ENCODE results near the gene LILRB3. TPM values are rescaled to one million over a fixed set of nuclear protein-coding genes. Genes with fewer than 3 reads are reported as not detected.
"Not testable (repeated sequence)": the region's sequence is repeated elsewhere in the genome, so short reads cannot be mapped to it uniquely, and the experiment has no call there.

Gene LILRB3
- polyA plus RNA-seq, 1 experiment = not detected

- no peaks in the 10 kb centered on the region for H3K9me3 ChIP-seq (ENCODE audit: control insufficient read depth, insufficient read depth, low read length)
- no peak for DNase-seq (ENCODE audit: low read depth, low spot score)
- ChIA-PET POLR2A (no interaction called here), CTCF (no interaction called here)
- TF ChIP-seq CTCF (IDR thresholded peaks at IDR 0.05; ENCODE audit: low read depth, low read length) = no peak
- peaks cover 4% of the 10 kb centered on the region for H3K27me3 ChIP-seq (ENCODE audit: control insufficient read depth, insufficient read depth, low read length)
- H3K4me3 ChIP-seq (ENCODE audit: low read depth, low read length) = no peak overlapping the region
- no peak overlapping the region for H3K27ac ChIP-seq (ENCODE audit: low read depth, low read length)
These were observed 24.5 kb upstream of the LILRB3 start for GRCh38 chr19:54247106-54247930.

- Histone ChIP-seq H3K27me3 (ENCODE audit: control insufficient read depth, insufficient read depth, low read length) (no peaks in the 10 kb centered on the region), H3K27ac (ENCODE audit: low read depth, low read length) (no peak overlapping the region), H3K4me3 (ENCODE audit: low read depth, low read length) (no peak overlapping the region), H3K9me3 (ENCODE audit: control insufficient read depth, insufficient read depth, low read length) (no peaks in the 10 kb centered on the region)
- POLR2A ChIA-PET = no interaction called here
- CTCF ChIA-PET = no interaction called here
- DNase-seq (ENCODE audit: low read depth, low spot score) = no peak
- no peak for TF ChIP-seq CTCF (IDR thresholded peaks at IDR 0.05; ENCODE audit: low read depth, low read length)
These were observed 23.1 kb upstream of the LILRB3 start for GRCh38 chr19:54245936-54246335.

- not testable (repeated sequence) for H3K27ac ChIP-seq (ENCODE audit: low read depth, low read length)
These were observed 21.0 kb upstream of the LILRB3 start for GRCh38 chr19:54243809-54244208.

GRCh38 chr19:54242646-54243045 lies 19.8 kb upstream of the LILRB3 start, which contains the start of gene LILRA6:
LILRA6 (minus strand) TSS chr19:54242790.
- H3K4me3 ChIP-seq (ENCODE audit: low read depth, low read length); CTCF ChIA-PET; H3K27me3 ChIP-seq (ENCODE audit: control insufficient read depth, insufficient read depth, low read length); H3K9me3 ChIP-seq (ENCODE audit: control insufficient read depth, insufficient read depth, low read length); H3K27ac ChIP-seq (ENCODE audit: low read depth, low read length); DNase-seq (ENCODE audit: low read depth, low spot score); POLR2A ChIA-PET: not testable (repeated sequence)

More at GRCh38 chr19:54243809-54244208, 21.0 kb upstream of the LILRB3 start:
- POLR2A ChIA-PET; CTCF ChIA-PET; DNase-seq (ENCODE audit: low read depth, low spot score); H3K27me3 ChIP-seq (ENCODE audit: control insufficient read depth, insufficient read depth, low read length); H3K9me3 ChIP-seq (ENCODE audit: control insufficient read depth, insufficient read depth, low read length); H3K4me3 ChIP-seq (ENCODE audit: low read depth, low read length): not testable (repeated sequence)

- H3K27me3 ChIP-seq (ENCODE audit: control insufficient read depth, insufficient read depth, low read length); H3K27ac ChIP-seq (ENCODE audit: low read depth, low read length); CTCF ChIA-PET; H3K9me3 ChIP-seq (ENCODE audit: control insufficient read depth, insufficient read depth, low read length); DNase-seq (ENCODE audit: low read depth, low spot score); POLR2A ChIA-PET; H3K4me3 ChIP-seq (ENCODE audit: low read depth, low read length): not testable (repeated sequence)
These were observed 19.4 kb upstream of the LILRB3 start for GRCh38 chr19:54242234-54242633.

GRCh38 chr19:54240372-54241336 lies 17.8 kb upstream of the LILRB3 start:
- H3K4me3 ChIP-seq (ENCODE audit: low read depth, low read length); H3K9me3 ChIP-seq (ENCODE audit: control insufficient read depth, insufficient read depth, low read length); H3K27ac ChIP-seq (ENCODE audit: low read depth, low read length); DNase-seq (ENCODE audit: low read depth, low spot score); H3K27me3 ChIP-seq (ENCODE audit: control insufficient read depth, insufficient read depth, low read length); CTCF ChIA-PET; POLR2A ChIA-PET: not testable (repeated sequence)

- CTCF ChIA-PET; H3K4me3 ChIP-seq (ENCODE audit: low read depth, low read length); H3K27ac ChIP-seq (ENCODE audit: low read depth, low read length); H3K9me3 ChIP-seq (ENCODE audit: control insufficient read depth, insufficient read depth, low read length); POLR2A ChIA-PET; H3K27me3 ChIP-seq (ENCODE audit: control insufficient read depth, insufficient read depth, low read length); DNase-seq (ENCODE audit: low read depth, low spot score): not testable (repeated sequence)
These were observed 16.9 kb upstream of the LILRB3 start for GRCh38 chr19:54239491-54240371.

Data from AG04450 (cell line).